Measurements from ENCODE around the gene ZMYND10. TPM values are rescaled to one million over a fixed set of nuclear protein-coding genes. Genes with fewer than 3 reads are reported as not detected.

ZMYND10 gene
- total RNA-seq, result 32.8 TPM
- long read RNA-seq, transcript ZMYND10-201 (12 exons, 2,896 nt), result major isoform, 28 of 39 reads
- long read RNA-seq, partial matches to known transcripts, result 0 of 39 reads
- long read RNA-seq, other reads (novel, unspliced or antisense), result 9 of 39 reads

DNA sequence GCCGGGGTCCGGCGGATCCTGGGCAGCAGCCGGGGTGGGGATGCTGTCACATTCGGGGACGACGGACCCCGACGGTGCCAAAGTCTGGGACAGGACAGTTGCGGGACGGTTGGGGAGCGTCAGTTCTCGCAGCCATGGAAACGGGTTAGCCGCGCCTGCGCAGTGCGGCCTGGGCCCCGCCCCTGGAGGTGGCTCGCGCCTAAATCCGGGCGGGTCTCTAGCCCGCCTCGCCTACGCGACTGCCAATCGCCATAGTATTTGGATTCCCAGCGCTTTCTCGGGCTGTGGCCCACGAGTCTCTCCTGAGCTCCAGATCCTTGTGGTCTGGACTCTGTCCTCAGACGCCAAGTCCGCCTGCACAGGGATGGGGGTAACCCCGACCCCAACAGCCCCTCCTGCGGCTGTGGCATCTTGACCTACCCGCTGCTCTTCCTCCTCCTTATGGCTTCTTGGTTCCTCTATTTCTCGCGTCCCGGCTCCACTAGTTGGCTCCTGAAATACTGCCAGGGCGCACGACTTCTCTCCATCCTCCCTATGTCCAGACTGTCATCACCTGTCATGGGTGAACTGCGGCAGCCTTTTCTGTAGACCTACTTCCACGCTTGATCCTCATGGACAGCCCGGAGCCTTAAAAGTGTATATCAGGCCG lies at the start of gene ZMYND10:
ZMYND10 (minus strand) TSS at position 147 of the 649 bp plus-strand sequence. CDS start 153 bp downstream, outside the sequence.
- Histone ChIP-seq H3K4me3 (peak within 1 kb of the TSS; percentile 49), H3K36me3 (peaks cover 16% of the 10 kb centered on the region), H3K9me3 (no peaks in the 10 kb centered on the region), H3K27ac (peak within 1 kb of the TSS; percentile 59), H3K4me1 (peaks cover 51% of the 10 kb centered on the region), H3K27me3 (ENCODE audit: low read depth) (no peaks in the 10 kb centered on the region)
- ATAC-seq (peak; percentile 41 to 55), DNase-seq (peak; percentile 84)
- TF ChIP-seq CTCF (IDR thresholded peaks at IDR 0.05), result no peak
- intact Hi-C loops (cut with DNase I), result no loop called here

DNA sequence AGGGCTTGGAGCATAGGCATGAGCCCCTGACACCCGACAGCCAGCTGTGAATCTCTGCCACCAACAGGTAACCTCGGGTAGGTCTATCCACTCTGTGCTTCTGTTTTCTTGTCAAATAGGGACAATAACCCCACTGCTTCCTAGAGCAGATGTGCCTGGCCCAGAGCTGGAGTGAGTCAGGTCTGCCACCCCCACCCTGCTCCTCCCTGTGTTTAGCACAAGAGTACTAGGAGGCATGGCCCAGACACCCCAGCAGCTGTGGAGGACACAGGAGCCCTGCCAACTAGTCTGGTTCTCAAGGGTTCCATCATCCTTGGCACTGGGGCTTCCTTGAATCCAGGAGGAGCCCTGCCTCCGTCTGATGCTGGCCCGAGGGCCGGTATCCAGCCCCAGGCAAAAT lies 47.5 kb upstream of the ZMYND10 start:
- Histone ChIP-seq H3K27me3 (ENCODE audit: low read depth) (no peaks in the 10 kb centered on the region), H3K27ac (no peak overlapping the region), H3K4me3 (no peak overlapping the region), H3K9me3 (no peaks in the 10 kb centered on the region), H3K4me1 (peaks cover 13% of the 10 kb centered on the region), H3K36me3 (no peaks in the 10 kb centered on the region)
- no peak for TF ChIP-seq CTCF (IDR thresholded peaks at IDR 0.05)
- intact Hi-C loops (cut with DNase I), result no loop called here
- DNase-seq (no peak), ATAC-seq (no peak)

- Histone ChIP-seq H3K27ac (no peak overlapping the region), H3K4me1 (peaks cover 13% of the 10 kb centered on the region), H3K9me3 (no peaks in the 10 kb centered on the region), H3K36me3 (no peaks in the 10 kb centered on the region), H3K27me3 (ENCODE audit: low read depth) (no peaks in the 10 kb centered on the region), H3K4me3 (no peak overlapping the region)
- intact Hi-C loops (cut with DNase I), result no loop called here
- ATAC-seq, result no peak
- TF ChIP-seq CTCF (IDR thresholded peaks at IDR 0.05), result no peak
- no peak for DNase-seq
These were observed 46.7 kb upstream of the ZMYND10 start for GRCh38 chr3:50392101-50392715.

DNA sequence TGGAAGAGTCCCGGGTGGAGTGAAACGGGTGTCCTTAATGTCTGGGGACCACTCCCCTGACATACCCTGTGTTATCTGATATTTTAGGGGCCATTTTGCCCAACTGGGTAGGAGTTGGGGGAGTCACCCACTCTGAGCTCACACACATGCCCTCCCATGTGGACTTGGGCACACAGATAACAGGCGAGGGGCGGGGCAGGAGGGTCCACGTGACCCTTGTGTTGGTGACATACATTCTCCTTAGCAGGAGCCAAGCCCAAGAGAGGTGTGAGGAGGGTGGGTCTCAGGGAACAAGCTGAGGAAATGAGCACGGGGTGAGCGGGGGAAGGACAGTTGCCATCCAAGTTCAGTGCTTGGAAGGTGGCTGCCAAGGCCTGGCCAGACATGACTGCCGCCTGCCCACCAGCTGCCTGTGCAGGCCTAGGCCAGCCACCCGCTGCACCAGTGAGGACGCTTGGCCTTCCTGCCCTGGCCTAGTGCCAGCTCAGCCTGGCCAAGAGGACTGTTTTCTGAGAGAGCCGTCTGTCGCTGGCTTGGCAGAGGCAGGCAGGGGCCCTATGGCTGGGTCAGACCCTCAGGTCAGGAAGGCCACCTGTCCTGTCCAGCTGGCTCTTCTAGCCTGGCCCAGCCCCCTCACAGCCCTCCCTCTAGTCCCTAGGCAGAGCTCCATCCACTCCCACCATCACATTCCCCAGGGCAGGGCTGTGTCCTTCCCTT lies 45.1 kb upstream of the ZMYND10 start:
- DNase-seq (peak; percentile 68), ATAC-seq (peak; percentile 16 to 45)
- intact Hi-C loops (cut with DNase I), result no loop called here
- Histone ChIP-seq H3K36me3 (no peaks in the 10 kb centered on the region), H3K9me3 (no peaks in the 10 kb centered on the region), H3K4me1 (peaks cover 13% of the 10 kb centered on the region), H3K4me3 (no peak overlapping the region), H3K27ac (peak overlapping the region; percentile 24), H3K27me3 (ENCODE audit: low read depth) (no peaks in the 10 kb centered on the region)
- TF ChIP-seq CTCF (IDR thresholded peaks at IDR 0.05), result no peak

DNA sequence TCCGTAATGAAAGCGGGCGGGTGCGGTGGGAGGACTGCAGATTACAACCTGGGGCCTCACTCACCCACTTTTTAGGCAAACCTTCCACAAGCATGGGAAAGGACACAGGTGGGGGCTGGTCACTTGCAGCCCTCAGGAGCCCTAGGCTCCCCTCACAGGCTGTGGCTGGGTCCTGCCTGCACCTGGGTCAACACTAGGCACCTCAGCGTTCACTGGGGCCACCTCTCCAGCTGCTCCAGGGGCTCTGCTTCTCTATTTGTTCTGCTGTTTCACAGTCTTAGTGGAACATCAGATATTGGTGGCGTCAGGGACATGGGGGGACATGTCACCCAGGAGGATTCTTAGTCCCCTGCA lies 43.9 kb upstream of the ZMYND10 start:
- no peak for TF ChIP-seq CTCF (IDR thresholded peaks at IDR 0.05)
- intact Hi-C loops (cut with DNase I), result no loop called here
- Histone ChIP-seq H3K4me3 (no peak overlapping the region), H3K27ac (no peak overlapping the region), H3K27me3 (ENCODE audit: low read depth) (no peaks in the 10 kb centered on the region), H3K4me1 (peaks cover 13% of the 10 kb centered on the region), H3K36me3 (no peaks in the 10 kb centered on the region), H3K9me3 (no peaks in the 10 kb centered on the region)
- ATAC-seq (no peak), DNase-seq (no peak)
